ENCODE results near the gene RNU1-3. TPM values are rescaled to one million over a fixed set of nuclear protein-coding genes. Genes with fewer than 3 reads are reported as not detected.

Gene RNU1-3
- total and polyA plus RNA-seq, 4 donors, result under 0.01 to 16.7 (median under 0.01) TPM; not detected in 1

- H3K27ac ChIP-seq (ENCODE audit: low read depth in 1 of 2, low read length in 2 of 2), result no peak overlapping the region
- no peak for TF ChIP-seq JUND (IDR thresholded peaks at IDR 0.05)
- no peak for TF ChIP-seq MAX (IDR thresholded peaks at IDR 0.05)
- TF ChIP-seq ZBTB33 (IDR thresholded peaks at IDR 0.05), result no peak
- TF ChIP-seq FOXA1 (IDR thresholded peaks at IDR 0.05), result no peak
- no peak for TF ChIP-seq YY1 (IDR thresholded peaks at IDR 0.05)
- TF ChIP-seq NR2F2 (IDR thresholded peaks at IDR 0.05), result no peak
- no peak for TF ChIP-seq RXRA (IDR thresholded peaks at IDR 0.05)
- no peak for TF ChIP-seq EGR1 (IDR thresholded peaks at IDR 0.05; ENCODE audit: low read depth in 2 of 2)
- no peak for TF ChIP-seq HNF4G (IDR thresholded peaks at IDR 0.05)
- TF ChIP-seq RAD21 (IDR thresholded peaks at IDR 0.05), result no peak
- TF ChIP-seq ATF3 (IDR thresholded peaks at IDR 0.05), result no peak
- no peak for TF ChIP-seq FOXA2 (IDR thresholded peaks at IDR 0.05)
- no peak for TF ChIP-seq HNF4A (conservative IDR thresholded peaks at IDR 0.05)
- no peak for TF ChIP-seq REST (IDR thresholded peaks at IDR 0.05)
- no peak for TF ChIP-seq CTCF (IDR thresholded peaks at IDR 0.05; ENCODE audit: low read depth, low read length, missing input control)
- no peak for TF ChIP-seq GABPA (IDR thresholded peaks at IDR 0.05 in 1 of 2, conservative IDR thresholded peaks at IDR 0.05 in 1 of 2)
- no peak for TF ChIP-seq SP1 (IDR thresholded peaks at IDR 0.05)
- TF ChIP-seq TAF1 (conservative IDR thresholded peaks at IDR 0.05), result no peak
- peaks cover 5 to 51% (median 29%) of the 10 kb centered on the region in 4 donors for H3K36me3 ChIP-seq (ENCODE audit: control insufficient read depth in 4 of 4, insufficient read depth in 3 of 4, low read depth in 1 of 4, low read length in 3 of 4)
- H3K4me1 ChIP-seq (ENCODE audit: control insufficient read depth in 4 of 4, insufficient read depth in 4 of 4, low read length in 3 of 4), result peaks cover 3 to 12% (median 10%) of the 10 kb centered on the region in 4 donors
- no peak overlapping the region for H3K9ac ChIP-seq (ENCODE audit: low read depth in 1 of 2, low read length in 2 of 2)
- no peaks in the 10 kb centered on the region for H3K27me3 ChIP-seq (ENCODE audit: control insufficient read depth in 4 of 4, insufficient read depth in 4 of 4, low read length in 3 of 4)
- 79% methylated on average over 7 of the region's 7 CpGs for WGBS
- no peaks in the 10 kb centered on the region for H3K9me3 ChIP-seq (ENCODE audit: control insufficient read depth in 4 of 4, low read length in 3 of 4)
- DNase-seq (ENCODE audit: low spot score), result no peak
- H3K4me3 ChIP-seq (ENCODE audit: low read depth in 1 of 3, low read length in 3 of 3), result no peak overlapping the region
These were observed 48.8 kb downstream of the RNU1-3 start for GRCh38 chr1:16617778-16618580.

All from liver (tissue), 9 donors.